Hepatocyte (in vitro differentiated cells): ENCODE results near the gene COA8. TPM values are rescaled to one million over a fixed set of nuclear protein-coding genes. Genes with fewer than 3 reads are reported as not detected.

ENCODE experiments used
- DNase-seq: peaks from one replicate; pipeline ENCODE4 v3.0.0-alpha.2; 2016; ENCODE audit warnings: low spot score
- H2AFZ ChIP-seq: fragments of 200-600 bp; sonication (generic); 2 replicates; pipeline ENCODE4 v1.6.0; 2016; ENCODE audit warnings: antibody characterized with exemption, mild to moderate bottlenecking
- H3K27ac ChIP-seq: fragments of 200-600 bp; sonication (generic); 2 replicates; pipeline ENCODE4 v1.5.1; 2016; ENCODE audit warnings: mild to moderate bottlenecking
- H3K27me3 ChIP-seq: fragments of 200-600 bp; sonication (generic); 2 replicates; pipeline ENCODE4 v1.6.1; 2016
- H3K36me3 ChIP-seq: fragments of 200-600 bp; sonication (generic); replicated peaks from 2 replicates; pipeline ENCODE4 v1.5.1; 2016; ENCODE audit warnings: low read depth; ENCODE audit not compliant: insufficient read depth
- H3K4me1 ChIP-seq: fragments of 200-600 bp; sonication (generic); 2 replicates; pipeline ENCODE4 v1.5.1; 2016; ENCODE audit warnings: mild to moderate bottlenecking, moderate library complexity; ENCODE audit not compliant: insufficient read depth
- H3K4me2 ChIP-seq: fragments of 200-600 bp; sonication (generic); 2 replicates; pipeline ENCODE4 v1.6.0; 2016
- H3K4me3 ChIP-seq: fragments of 200-600 bp; sonication (generic); 2 replicates; pipeline ENCODE4 v1.5.1; 2016; ENCODE audit warnings: mild to moderate bottlenecking
- H3K79me2 ChIP-seq: fragments of 200-600 bp; sonication (generic); 2 replicates; pipeline ENCODE4 v1.6.0; 2017; ENCODE audit warnings: mild to moderate bottlenecking
- H3K9me2 ChIP-seq: fragments of 200-600 bp; sonication (generic); replicated peaks from 2 replicates; pipeline ENCODE4 v1.6.0; 2017; ENCODE audit warnings: mild to moderate bottlenecking; ENCODE audit not compliant: insufficient read depth
- H3K9me3 ChIP-seq: fragments of 200-600 bp; sonication (generic); 2 replicates; pipeline ENCODE4 v1.5.1; 2016; ENCODE audit warnings: low read depth, mild to moderate bottlenecking
- H4K20me1 ChIP-seq: fragments of 200-600 bp; sonication (generic); 2 replicates; pipeline ENCODE4 v1.6.0; 2016; ENCODE audit warnings: mild to moderate bottlenecking; ENCODE audit not compliant: insufficient read depth, poor library complexity, severe bottlenecking
- EZH2 ChIP-seq: fragments of 200-600 bp; sonication (generic); IDR thresholded peaks from 2 replicates; pipeline ENCODE4 v1.6.1; 2016; ENCODE audit warnings: antibody characterized with exemption, mild to moderate bottlenecking, borderline replicate concordance
- EZH2phosphoT487 ChIP-seq: fragments of 200-600 bp; sonication (generic); IDR thresholded peaks from one replicate; pipeline ENCODE4 v1.6.1; 2018; ENCODE audit warnings: antibody characterized with exemption, mild to moderate bottlenecking, low read depth, moderate library complexity; ENCODE audit not compliant: unreplicated experiment, severe bottlenecking
- WGBS: methylation state at CpG from one replicate; pipeline ENCODE4 v1.1.6; 2016; ENCODE audit warnings: low lambda C conversion rate; ENCODE audit errors: missing lambda C conversion rate; 5-methylcytosine and 5-hydroxymethylcytosine counted together
- polyA plus RNA-seq: library from polyadenylated mRNA; unstranded; fragments of >200 nt; fragmentation: Nextera tagmentation; extraction: Ambion mirVana; gene quantifications from 2 replicates; pipeline ENCODE4 v1.2.1, GENCODE V29; 2016
- total RNA-seq: library from RNA; depleted of rRNA; stranded (reverse); fragments of >200 nt; gene quantifications from 2 replicates; pipeline ENCODE4 v1.2.3, GENCODE V29; 2014
- TF ChIP-seq, protein P1 (sequence below): fragments of 200-600 bp; sonication (generic); IDR thresholded peaks from 2 replicates; pipeline ENCODE4 v1.5.1; 2016; ENCODE audit warnings: antibody characterized with exemption, mild to moderate bottlenecking; ENCODE audit not compliant: poor library complexity

The COA8 gene
- total and polyA plus RNA-seq, 2 experiments from 2014 or later = 58.7 to 68.2 TPM

DNA sequence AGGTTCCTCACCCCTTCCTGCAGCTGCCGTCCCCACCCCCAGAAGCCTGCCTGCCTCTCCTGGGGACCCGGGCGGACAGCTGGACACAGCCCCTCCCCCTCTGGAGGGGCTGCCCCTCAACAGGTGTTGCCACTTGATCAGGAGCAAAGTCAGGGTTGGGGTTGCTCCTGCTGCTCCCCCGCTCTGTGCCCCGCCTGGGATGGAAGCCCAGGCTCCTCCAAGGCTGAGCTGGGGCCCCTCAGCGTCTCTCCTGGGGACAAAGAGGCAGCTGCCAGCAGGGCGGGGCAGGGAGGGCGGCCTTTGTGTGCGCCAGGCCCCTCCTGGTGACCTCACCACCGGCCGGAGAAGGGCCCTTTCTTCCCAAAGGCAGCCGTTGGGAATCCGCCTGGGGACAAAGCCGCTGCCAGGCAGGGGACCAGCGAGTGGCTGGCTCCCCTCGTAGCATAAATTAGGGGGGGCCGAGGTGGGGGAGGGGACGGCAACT lies 20.1 kb upstream of the COA8 start:
- H2AFZ ChIP-seq = peak overlapping the region; percentile 40
- peak; percentile 77 for DNase-seq
- H3K4me2 ChIP-seq = peak overlapping the region; percentile 72

DNA sequence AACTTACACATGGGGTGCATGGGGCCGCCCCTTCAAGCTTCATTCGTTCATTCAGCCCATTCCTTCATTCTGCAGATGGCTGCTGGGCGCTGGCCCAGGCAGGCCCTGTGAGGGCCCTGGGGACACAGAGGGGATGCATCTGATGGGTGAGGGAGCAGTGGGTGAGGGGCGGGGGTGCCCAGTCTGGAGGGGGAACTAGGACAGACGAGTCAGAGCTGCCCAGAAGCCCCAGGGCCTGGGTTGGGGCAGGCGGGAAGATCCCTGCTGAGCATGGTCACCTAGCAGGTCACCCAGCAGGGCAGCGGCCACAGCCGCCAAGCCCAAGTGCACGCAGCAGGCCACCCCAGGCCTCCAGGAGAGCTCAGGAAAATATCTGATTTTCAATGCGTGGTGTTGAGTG lies 19.6 kb upstream of the COA8 start:
- Histone ChIP-seq H3K27me3 (no peaks in the 10 kb centered on the region), H3K4me3 (no peak overlapping the region), H3K27ac (peak overlapping the region; percentile 82), H3K4me2 (peak overlapping the region; percentile 72), H2AFZ (peak overlapping the region; percentile 40), H4K20me1 (no peaks in the 10 kb centered on the region), H3K9me2 (no peaks in the 10 kb centered on the region), H3K79me2 (no peaks in the 10 kb centered on the region), H3K36me3 (no peaks in the 10 kb centered on the region), H3K4me1 (peaks cover 34% of the 10 kb centered on the region), H3K9me3 (no peaks in the 10 kb centered on the region)
- WGBS = 77% methylated on average over 6 of the region's 10 CpGs
- no peak for DNase-seq
- TF ChIP-seq EZH2phosphoT487 (no peak), EZH2 (no peak)
- TF ChIP-seq, protein P1, sequence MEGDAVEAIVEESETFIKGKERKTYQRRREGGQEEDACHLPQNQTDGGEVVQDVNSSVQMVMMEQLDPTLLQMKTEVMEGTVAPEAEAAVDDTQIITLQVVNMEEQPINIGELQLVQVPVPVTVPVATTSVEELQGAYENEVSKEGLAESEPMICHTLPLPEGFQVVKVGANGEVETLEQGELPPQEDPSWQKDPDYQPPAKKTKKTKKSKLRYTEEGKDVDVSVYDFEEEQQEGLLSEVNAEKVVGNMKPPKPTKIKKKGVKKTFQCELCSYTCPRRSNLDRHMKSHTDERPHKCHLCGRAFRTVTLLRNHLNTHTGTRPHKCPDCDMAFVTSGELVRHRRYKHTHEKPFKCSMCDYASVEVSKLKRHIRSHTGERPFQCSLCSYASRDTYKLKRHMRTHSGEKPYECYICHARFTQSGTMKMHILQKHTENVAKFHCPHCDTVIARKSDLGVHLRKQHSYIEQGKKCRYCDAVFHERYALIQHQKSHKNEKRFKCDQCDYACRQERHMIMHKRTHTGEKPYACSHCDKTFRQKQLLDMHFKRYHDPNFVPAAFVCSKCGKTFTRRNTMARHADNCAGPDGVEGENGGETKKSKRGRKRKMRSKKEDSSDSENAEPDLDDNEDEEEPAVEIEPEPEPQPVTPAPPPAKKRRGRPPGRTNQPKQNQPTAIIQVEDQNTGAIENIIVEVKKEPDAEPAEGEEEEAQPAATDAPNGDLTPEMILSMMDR = no peak

More for the DNA sequence above, 20.1 kb upstream of the COA8 start:
- no peak overlapping the region for H3K4me3 ChIP-seq
- H4K20me1 ChIP-seq = no peaks in the 10 kb centered on the region
- H3K27me3 ChIP-seq = no peaks in the 10 kb centered on the region
- peak overlapping the region; percentile 82 for H3K27ac ChIP-seq
- TF ChIP-seq EZH2 (no peak), EZH2phosphoT487 (no peak)
- TF ChIP-seq, protein P1 = no peak
- H3K9me2 ChIP-seq = no peaks in the 10 kb centered on the region
- H3K79me2 ChIP-seq = no peaks in the 10 kb centered on the region
- peaks cover 34% of the 10 kb centered on the region for H3K4me1 ChIP-seq
- H3K36me3 ChIP-seq = no peaks in the 10 kb centered on the region
- WGBS = 18% methylated on average over 13 of the region's 18 CpGs
- no peaks in the 10 kb centered on the region for H3K9me3 ChIP-seq

DNA sequence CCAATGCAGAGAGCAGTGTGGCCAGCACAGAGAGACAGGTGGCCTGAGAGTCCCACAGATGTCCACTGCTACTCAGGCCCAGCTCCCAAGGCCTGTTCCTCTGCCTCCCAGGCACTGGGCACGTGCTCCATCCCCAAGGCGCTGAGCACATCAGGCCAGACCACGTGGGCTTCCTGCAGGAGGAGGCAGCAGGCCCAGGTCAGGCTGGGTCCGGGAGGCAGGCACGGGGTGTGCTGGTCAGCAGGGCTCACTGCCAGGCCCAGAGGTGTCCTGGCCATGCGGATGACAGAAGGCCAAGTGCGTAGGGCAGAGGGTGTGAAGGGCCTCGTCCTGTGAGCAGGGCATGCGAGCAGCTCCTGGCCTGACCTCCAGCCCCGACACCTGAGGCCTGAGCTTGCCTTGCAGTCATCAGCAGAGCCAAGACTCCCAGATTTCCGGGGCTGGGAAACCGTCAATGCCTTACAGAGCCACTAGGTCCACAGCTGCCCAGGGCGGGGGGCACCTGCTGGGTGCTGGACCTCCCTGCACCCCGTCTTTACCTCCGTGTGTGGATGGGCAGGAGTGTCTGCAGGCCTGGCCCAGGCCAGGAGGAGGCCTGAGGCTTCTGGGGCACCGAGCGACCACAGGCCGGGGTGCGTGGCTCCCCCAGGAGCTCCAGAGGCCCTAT lies 18.9 kb upstream of the COA8 start:
- H3K4me2 ChIP-seq = no peak overlapping the region
- no peaks in the 10 kb centered on the region for H3K9me2 ChIP-seq
- H3K4me3 ChIP-seq = no peak overlapping the region
- no peak overlapping the region for H2AFZ ChIP-seq
- peaks cover 34% of the 10 kb centered on the region for H3K4me1 ChIP-seq
- no peaks in the 10 kb centered on the region for H3K79me2 ChIP-seq
- TF ChIP-seq EZH2 (no peak), EZH2phosphoT487 (no peak)
- TF ChIP-seq, protein P1 = no peak
- H3K27me3 ChIP-seq = no peaks in the 10 kb centered on the region
- no peaks in the 10 kb centered on the region for H3K36me3 ChIP-seq
- H3K27ac ChIP-seq = no peak overlapping the region
- no peak for DNase-seq
- no peaks in the 10 kb centered on the region for H4K20me1 ChIP-seq
- 82% methylated on average over 13 of the region's 19 CpGs for WGBS
- H3K9me3 ChIP-seq = no peaks in the 10 kb centered on the region
